HFFc6 (cell line): ENCODE results near the gene PDE4D. TPM values are rescaled to one million over a fixed set of nuclear protein-coding genes. Genes with fewer than 3 reads are reported as not detected.

ENCODE experiments used
- DNase-seq: peaks from one replicate; pipeline ENCODE4 v3.0.0-alpha.2; 2018
- H3K27ac Mint-ChIP-seq: 2 replicates; pipeline ENCODE4 v1.8.0; 2020; ENCODE audit warnings: mild to moderate bottlenecking, mixed read lengths
- H3K27me3 Mint-ChIP-seq: 2 replicates; pipeline ENCODE4 v1.8.0; 2021; ENCODE audit warnings: mild to moderate bottlenecking, moderate library complexity, mixed read lengths; ENCODE audit not compliant: insufficient read depth
- H3K36me3 Mint-ChIP-seq: 2 replicates; pipeline ENCODE4 v1.8.0; 2021; ENCODE audit warnings: low read depth, mixed read lengths
- H3K4me1 Mint-ChIP-seq: 2 replicates; pipeline ENCODE4 v1.8.0; 2020; ENCODE audit warnings: low read depth, mixed read lengths
- H3K4me3 Mint-ChIP-seq: 2 replicates; pipeline ENCODE4 v1.8.0; 2020; ENCODE audit warnings: mild to moderate bottlenecking, moderate library complexity, mixed read lengths
- H3K9me3 Mint-ChIP-seq: 2 replicates; pipeline ENCODE4 v1.8.0; 2020; ENCODE audit warnings: mild to moderate bottlenecking, mixed read lengths
- CTCF ChIP-seq: fragments of 200-600 bp; sonication (generic); IDR thresholded peaks from 2 replicates; pipeline ENCODE4 v1.5.0; 2021; ENCODE audit warnings: antibody characterized with exemption, mild to moderate bottlenecking
- microRNA-seq: library from miRNA; unstranded; fragments of <30 nt; microRNA quantifications from one replicate; pipeline ENCODE4, GENCODE V29; 2019
- total RNA-seq, 6 experiments: library from RNA; stranded (reverse); fragmentation: NEBNext Ultra II Directional; extraction: Animal tissue kit (Norgen Biotek cat#: 25700); gene quantifications; 2 replicates in 1 of 6; 3 replicates in 5 of 6; pipeline ENCODE4 v1.2.3, GENCODE V29; 2021

Gene PDE4D
- total RNA-seq, 6 experiments from 2014 or later: 1.8 to 7.3 (median 6.2) TPM

GRCh38 chr5:58922461-58923171 lies 970.9 kb downstream of the PDE4D start:
- Mint-ChIP-seq H3K27me3 (peaks cover 3% of the 10 kb centered on the region; the same call in 1 of the 2 replicates), H3K4me3 (no peak overlapping the region), H3K4me1 (no peaks in the 10 kb centered on the region), H3K9me3 (no peaks in the 10 kb centered on the region), H3K36me3 (no peaks in the 10 kb centered on the region), H3K27ac (no peak overlapping the region)
- no peak for TF ChIP-seq CTCF
- DNase-seq: no peak

GRCh38 chr5:58921159-58921558 lies 972.4 kb downstream of the PDE4D start:
- Mint-ChIP-seq H3K4me1 (no peaks in the 10 kb centered on the region), H3K4me3 (no peak overlapping the region), H3K27ac (no peak overlapping the region), H3K27me3 (peaks cover 3% of the 10 kb centered on the region; the same call in 1 of the 2 replicates), H3K9me3 (no peaks in the 10 kb centered on the region), H3K36me3 (no peaks in the 10 kb centered on the region)
- TF ChIP-seq CTCF: no peak
- no peak for DNase-seq

- no peak for DNase-seq
- no peak overlapping the region for H3K27ac Mint-ChIP-seq
- H3K27me3 Mint-ChIP-seq: peaks cover 3% of the 10 kb centered on the region; the same call in 1 of the 2 replicates
- H3K4me3 Mint-ChIP-seq: no peak overlapping the region
- H3K36me3 Mint-ChIP-seq: no peaks in the 10 kb centered on the region
- no peaks in the 10 kb centered on the region for H3K9me3 Mint-ChIP-seq
- H3K4me1 Mint-ChIP-seq: no peaks in the 10 kb centered on the region
- TF ChIP-seq CTCF: no peak
Measured at GRCh38 chr5:58919833-58920232, 973.7 kb downstream of the PDE4D start.

Small RNA genes within 50 kb of the gene (microRNA-seq; reads per million reads assigned to microRNA genes)
- not detected for gene MIR582
